Heart right ventricle (tissue), 16 donors: ENCODE data around the gene NPHP4. TPM values are rescaled to one million over a fixed set of nuclear protein-coding genes. Genes with fewer than 3 reads are reported as not detected.

Experiments used
- ATAC-seq, 8 donors: fragments of 200-7000 bp; cut with Tn5 transposase; one replicate each; pipeline ENCODE4 v1.9.1; 2020; ENCODE audit warnings: mild to moderate bottlenecking in 8 of 8, moderate library complexity in 8 of 8, moderate number of reproducible peaks in 1 of 8
- DNase-seq, 2 donors: peaks; one replicate each; pipeline ENCODE4 v3.0.0-alpha.2; 2020
- H3K27ac ChIP-seq, 10 donors: fragments of 200-600 bp; sonication (generic) in 2 of 10; one replicate each; pipeline versions ENCODE4 v1.5.0 to v1.8.0; 2020 to 2022; ENCODE audit warnings: mild to moderate bottlenecking in 3 of 10
- H3K27me3 ChIP-seq, 7 donors: fragments of 200-600 bp; one replicate each; pipeline ENCODE4 v1.8.0; 2021 to 2022; ENCODE audit warnings: mild to moderate bottlenecking in 2 of 7
- H3K36me3 ChIP-seq, 9 donors: fragments of 200-600 bp; sonication (generic) in 1 of 9; one replicate each; pipeline versions ENCODE4 v1.5.0 to v1.8.0; 2020 to 2022; ENCODE audit warnings: mild to moderate bottlenecking in 2 of 9
- H3K4me1 ChIP-seq, 9 donors: fragments of 200-600 bp; sonication (generic) in 1 of 9; one replicate each; pipeline versions ENCODE4 v1.5.0 to v1.8.0; 2020 to 2022; ENCODE audit warnings: mild to moderate bottlenecking in 4 of 9
- H3K4me3 ChIP-seq, 10 donors: fragments of 200-600 bp; sonication (generic) in 2 of 10; one replicate each; pipeline versions ENCODE4 v1.5.0 to v1.8.0; 2020 to 2022; ENCODE audit warnings: mild to moderate bottlenecking in 7 of 10, moderate library complexity in 2 of 10
- H3K9me3 ChIP-seq, 11 donors: fragments of 200-600 bp in 10 of 11; sonication (generic) in 2 of 11; one replicate each; pipeline versions ENCODE4 v1.5.0 to v1.8.0; 2013 to 2022; ENCODE audit warnings: mild to moderate bottlenecking in 2 of 11, control low read depth in 1 of 11, moderate library complexity in 1 of 11
- WGBS, 2 donors: extraction: QIAGEN DNeasy Blood & Tissue Kit; methylation state at CpG; one replicate each; pipeline ENCODE4 v1.1.7; 2013; ENCODE audit warnings: inconsistent platforms in 1 of 2; 5-methylcytosine and 5-hydroxymethylcytosine counted together
- intact Hi-C, 10 donors: fragments of 100-400 bp; cut with DNase I; formaldehyde crosslinking; loops; one replicate each; pipeline versions ENCODE4 v1.11.1 to v1.14.2; 2022
- polyA plus RNA-seq, 2 donors: library from polyadenylated mRNA; stranded (reverse); fragments of 200-250 nt; gene quantifications; one replicate each; pipeline ENCODE4 v1.2.3, GENCODE V29; 2013
- total RNA-seq, 10 donors: library from RNA; stranded (reverse); fragmentation: NEBNext Ultra II Directional in 3 of 10; extraction: Animal tissue kit (Norgen Biotek cat#: 25700) in 3 of 10; gene quantifications; one replicate each; pipeline versions ENCODE4 v1.2.1 to v1.2.4, GENCODE V29; 2021 to 2023
- TF ChIP-seq, protein P1 (sequence below), 9 donors: fragments of 200-600 bp; sonication (generic) in 2 of 9; IDR thresholded peaks; one replicate each; pipeline versions ENCODE4 v1.5.0 to v1.8.0; 2021 to 2022; ENCODE audit warnings: antibody characterized with exemption in 9 of 9, mild to moderate bottlenecking in 5 of 9, moderate library complexity in 1 of 9
- donor health status: Arrhythmogenic right ventricular cardiomyopathy.
- donor health status: ischemic (EF 13 %, LVEDD 7.1; RV severe dilation, severe dysfunction).
- donor health status: healthy with polysubstance abuse.
- donor health status: DM: no; HTN: yes; CAD: no.
- donor health status: DM: no; HTN: no; CAD: no.
- donor health status: ischemic (EF 25% LVEDD 6.9; RV normal size, moderate dysfunction).
- donor health status: ischemic (EF 25% LVEDD 5.7; RV mildly dilated, moderate dysfunction).
- donor health status: healthy.
- donor health status: DM: yes; HTN: yes; CAD: no.
- donor health status: Ischemic cardiomyopathy.
- donor health status: ischemic (EF 35%, LVEDD 5.7; RV mildly dilated, moderate dysfunction).
- donor health status: nonischemic (EF 11% LVEDD 7.7; RV severe dilation, severe dysfunction).
- donor health status: DM: yes; HTN: yes; CAD: no.
- donor health status: PGD.
- donor health status: ischemic (EF 29% LVEDD 5.4; RV normal size, mild dysfunction).
- donor health status: nonischemic (EF 23%, LVEDD 6.1; RV moderate dilation, normal function).

NPHP4 gene
- total and polyA plus RNA-seq, 12 donors = 2.4 to 5.7 (median 3.3) TPM

DNA sequence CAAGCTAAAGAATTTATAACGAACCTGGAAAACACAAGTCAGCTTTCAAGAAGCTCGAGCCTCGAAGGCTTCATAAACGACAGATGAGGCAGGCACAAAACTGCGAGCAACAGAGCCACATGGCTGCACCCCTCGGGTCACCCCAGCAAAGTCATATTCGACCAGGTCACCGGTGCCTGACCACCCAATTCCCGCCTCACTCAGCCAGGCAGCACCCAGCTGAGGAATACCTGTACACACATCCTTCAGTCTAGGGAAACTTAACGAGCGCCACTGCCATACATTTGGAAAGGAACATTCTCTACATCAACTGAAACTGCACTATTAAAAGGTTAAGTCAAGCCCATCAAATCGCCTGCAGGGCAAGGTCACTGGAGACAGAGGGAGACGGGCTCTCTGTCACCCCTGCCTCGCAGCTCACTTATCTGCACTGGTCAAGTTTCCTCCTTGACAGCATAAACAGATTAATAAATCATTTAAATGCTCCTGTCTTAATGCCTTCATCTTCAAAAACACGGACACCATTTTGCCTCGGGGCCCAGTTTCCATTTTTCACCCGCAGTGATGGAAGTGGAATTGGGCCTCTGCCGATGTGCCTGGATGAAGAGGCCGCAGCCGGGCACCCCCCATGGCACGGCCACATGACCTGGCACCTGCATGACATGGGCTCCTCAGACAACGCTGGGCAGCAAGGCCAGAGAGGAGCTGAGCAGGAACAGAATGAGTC lies 20.6 kb downstream of the NPHP4 start:
- TF ChIP-seq, protein P1, sequence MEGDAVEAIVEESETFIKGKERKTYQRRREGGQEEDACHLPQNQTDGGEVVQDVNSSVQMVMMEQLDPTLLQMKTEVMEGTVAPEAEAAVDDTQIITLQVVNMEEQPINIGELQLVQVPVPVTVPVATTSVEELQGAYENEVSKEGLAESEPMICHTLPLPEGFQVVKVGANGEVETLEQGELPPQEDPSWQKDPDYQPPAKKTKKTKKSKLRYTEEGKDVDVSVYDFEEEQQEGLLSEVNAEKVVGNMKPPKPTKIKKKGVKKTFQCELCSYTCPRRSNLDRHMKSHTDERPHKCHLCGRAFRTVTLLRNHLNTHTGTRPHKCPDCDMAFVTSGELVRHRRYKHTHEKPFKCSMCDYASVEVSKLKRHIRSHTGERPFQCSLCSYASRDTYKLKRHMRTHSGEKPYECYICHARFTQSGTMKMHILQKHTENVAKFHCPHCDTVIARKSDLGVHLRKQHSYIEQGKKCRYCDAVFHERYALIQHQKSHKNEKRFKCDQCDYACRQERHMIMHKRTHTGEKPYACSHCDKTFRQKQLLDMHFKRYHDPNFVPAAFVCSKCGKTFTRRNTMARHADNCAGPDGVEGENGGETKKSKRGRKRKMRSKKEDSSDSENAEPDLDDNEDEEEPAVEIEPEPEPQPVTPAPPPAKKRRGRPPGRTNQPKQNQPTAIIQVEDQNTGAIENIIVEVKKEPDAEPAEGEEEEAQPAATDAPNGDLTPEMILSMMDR (IDR thresholded peaks at IDR 0.05) = no peak
- intact Hi-C loops = loop anchor here in 1 of 10 donors (5.0 kb wide), 1 partner anchor 459 kb away; no protein-coding TSS in a partner anchor
- Histone ChIP-seq H3K27me3 (no peaks in the 10 kb centered on the region), H3K4me3 (no peak overlapping the region), H3K27ac (no peak overlapping the region), H3K36me3 (peaks cover 0 to 48% (median 0%) of the 10 kb centered on the region in 9 donors), H3K4me1 (peaks cover 0 to 9% (median 0%) of the 10 kb centered on the region in 9 donors), H3K9me3 (no peaks in the 10 kb centered on the region)
- DNase-seq (no peak), ATAC-seq (no peak)
- 89 to 94% methylated on average over 22 of the region's 22 CpGs for WGBS, 2 donors

DNA sequence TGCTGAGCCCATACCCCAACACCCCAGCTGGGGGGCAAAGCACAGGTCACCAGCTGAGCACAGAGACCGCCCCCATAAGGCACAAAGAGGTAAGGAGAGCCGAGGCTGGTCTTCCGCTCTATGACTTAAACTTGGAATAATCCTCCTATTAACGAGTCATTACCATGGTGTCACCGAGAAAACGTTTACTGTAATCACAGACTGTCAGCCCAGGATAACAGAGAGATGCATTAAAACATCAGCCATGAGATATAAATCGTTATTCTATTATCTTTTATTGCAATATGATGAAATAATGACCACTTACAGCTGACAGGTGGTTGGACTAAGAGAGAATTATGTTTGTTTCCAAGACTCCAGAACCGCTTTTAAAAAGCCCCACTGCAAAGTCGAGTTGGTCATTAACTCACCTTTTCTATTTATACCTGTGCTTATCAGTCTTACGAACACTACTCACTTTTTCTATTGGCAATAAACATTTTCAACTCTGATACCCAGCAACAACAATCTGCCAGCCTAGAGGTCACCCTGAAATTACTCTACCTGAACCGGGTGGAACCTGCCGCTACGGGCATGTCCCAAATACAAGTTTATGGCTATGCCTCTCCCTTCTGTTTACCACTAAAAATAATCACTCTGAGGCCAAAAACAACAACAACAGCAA lies 21.5 kb downstream of the NPHP4 start:
- intact Hi-C loops = loop anchor here in 1 of 10 donors (5.0 kb wide), 1 partner anchor 458 kb away; no protein-coding TSS in a partner anchor
- ATAC-seq = no peak

DNA sequence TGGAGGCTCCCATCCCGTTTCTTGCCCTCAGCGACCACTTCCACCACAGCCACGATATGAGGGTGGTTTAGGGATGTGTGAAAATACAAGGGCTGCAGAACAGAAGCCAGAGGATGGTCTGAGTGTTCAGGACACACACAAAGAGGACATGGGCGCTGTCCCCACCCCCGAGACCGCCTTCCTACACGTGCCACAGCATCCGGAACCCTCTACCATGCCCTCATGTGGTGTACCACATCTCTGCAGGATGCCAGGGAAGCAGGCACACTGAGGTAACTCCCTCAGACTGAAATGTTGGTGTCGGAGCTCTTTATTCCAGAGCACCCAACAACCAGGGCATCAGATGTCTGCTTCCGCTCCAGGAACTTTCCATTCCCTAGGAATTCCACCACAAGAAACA lies 23.1 kb downstream of the NPHP4 start:
- 94 to 95% methylated on average over 10 of the region's 10 CpGs for WGBS, 2 donors
- DNase-seq = no peak
- no peak for ATAC-seq
- no peak overlapping the region for H3K4me3 ChIP-seq
- H3K27me3 ChIP-seq = no peaks in the 10 kb centered on the region
- H3K36me3 ChIP-seq = peaks cover 0 to 53% (median 0%) of the 10 kb centered on the region in 9 donors
- peaks cover 0 to 9% (median 0%) of the 10 kb centered on the region in 9 donors for H3K4me1 ChIP-seq
- intact Hi-C loops = no loop called here
- no peak overlapping the region for H3K27ac ChIP-seq
- TF ChIP-seq, protein P1 (IDR thresholded peaks at IDR 0.05) = no peak
- H3K9me3 ChIP-seq = no peaks in the 10 kb centered on the region

More for the DNA sequence above, 21.5 kb downstream of the NPHP4 start:
- Histone ChIP-seq H3K9me3 (no peaks in the 10 kb centered on the region), H3K27me3 (no peaks in the 10 kb centered on the region), H3K36me3 (peaks cover 0 to 48% (median 0%) of the 10 kb centered on the region in 9 donors), H3K27ac (no peak overlapping the region), H3K4me1 (peaks cover 0 to 9% (median 0%) of the 10 kb centered on the region in 9 donors), H3K4me3 (no peak overlapping the region)
- 81 to 83% methylated on average over 13 of the region's 13 CpGs for WGBS, 2 donors
- TF ChIP-seq, protein P1 (IDR thresholded peaks at IDR 0.05) = no peak
- no peak for DNase-seq

DNA sequence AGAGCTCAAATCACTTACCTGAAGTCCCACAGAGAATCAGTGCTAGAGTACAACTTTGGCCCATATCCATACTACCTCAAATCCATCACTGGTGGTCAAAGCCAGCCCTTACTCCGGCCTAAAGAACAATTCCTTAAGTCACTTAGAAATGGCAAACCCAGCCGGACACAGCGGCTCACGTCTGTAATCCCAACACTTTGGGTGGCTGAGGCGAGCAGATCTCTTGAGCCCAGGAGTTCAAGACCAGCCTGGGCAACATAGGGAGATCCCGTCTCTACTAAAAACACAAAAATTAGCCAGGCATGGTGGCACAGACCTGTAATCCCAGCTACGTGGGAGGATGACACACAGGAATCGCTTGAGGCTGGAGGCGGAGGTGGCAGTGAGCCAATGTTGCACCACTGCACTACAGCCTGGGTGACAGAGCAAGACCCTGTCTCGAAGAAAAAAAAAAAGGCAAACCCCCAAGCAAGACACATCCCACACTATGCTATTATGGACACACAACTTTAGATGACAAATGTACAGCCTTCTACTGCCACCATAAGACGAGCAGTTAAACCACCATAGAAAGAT lies 24.0 kb downstream of the NPHP4 start:
- Histone ChIP-seq H3K36me3 (peaks cover 0 to 49% (median 0%) of the 10 kb centered on the region in 9 donors), H3K4me3 (no peak overlapping the region), H3K9me3 (no peaks in the 10 kb centered on the region), H3K4me1 (peaks cover 0 to 9% (median 0%) of the 10 kb centered on the region in 9 donors), H3K27ac (no peak overlapping the region), H3K27me3 (no peaks in the 10 kb centered on the region)
- no peak for ATAC-seq
- intact Hi-C loops = no loop called here
- 95 to 98% methylated on average over 11 of the region's 11 CpGs for WGBS, 2 donors
- no peak for DNase-seq
- TF ChIP-seq, protein P1 (IDR thresholded peaks at IDR 0.05) = no peak
